ENCODE data around the gene GRM4. TPM values are rescaled to one million over a fixed set of nuclear protein-coding genes. Genes with fewer than 3 reads are reported as not detected.
"Not testable (repeated sequence)": the region's sequence is repeated elsewhere in the genome, so short reads cannot be mapped to it uniquely, and the experiment has no call there.

GRM4 gene
- total and polyA plus RNA-seq, 4 donors, result 2.8 to 22.1 (median 15.2) TPM

DNA sequence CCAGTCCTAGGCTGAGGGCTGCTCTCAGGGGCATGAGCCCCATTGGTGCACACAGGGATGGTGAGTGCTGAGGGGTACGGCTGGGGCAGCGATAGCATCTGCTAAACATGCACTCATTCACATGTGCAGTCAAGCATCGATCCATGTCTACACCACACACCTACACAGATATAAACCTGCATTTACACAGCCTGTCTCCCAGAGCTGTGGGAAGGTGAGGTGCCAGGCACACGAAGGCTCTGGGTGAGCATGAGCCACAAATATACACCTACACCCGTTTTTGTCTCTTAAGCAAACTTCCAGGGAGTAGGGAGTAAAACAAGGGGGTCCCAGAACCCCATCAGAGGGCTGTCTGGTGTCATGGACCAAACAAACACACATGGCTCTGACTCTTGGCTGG lies 99.3 kb downstream of the GRM4 start:
- Histone ChIP-seq H3K36me3 (ENCODE audit: control insufficient read depth, insufficient read depth, low read length) (no peaks in the 10 kb centered on the region), H3K4me3 (ENCODE audit: low read depth, low read length) (no peak overlapping the region), H3K27me3 (ENCODE audit: control insufficient read depth, insufficient read depth, low read length) (no peaks in the 10 kb centered on the region), H3K27ac (ENCODE audit: low read depth, low read length) (no peak overlapping the region), H3K4me1 (ENCODE audit: control insufficient read depth, insufficient read depth, low read length) (peaks cover 30% of the 10 kb centered on the region), H3K9me3 (ENCODE audit: control insufficient read depth, insufficient read depth, low read length) (no peaks in the 10 kb centered on the region)
- no CpG with 5 or more reads among the region's 5 CpGs for WGBS (ENCODE audit: insufficient coverage)
- DNase-seq (ENCODE audit: low read depth in 4 of 6, low spot score in 6 of 6), result no peak

DNA sequence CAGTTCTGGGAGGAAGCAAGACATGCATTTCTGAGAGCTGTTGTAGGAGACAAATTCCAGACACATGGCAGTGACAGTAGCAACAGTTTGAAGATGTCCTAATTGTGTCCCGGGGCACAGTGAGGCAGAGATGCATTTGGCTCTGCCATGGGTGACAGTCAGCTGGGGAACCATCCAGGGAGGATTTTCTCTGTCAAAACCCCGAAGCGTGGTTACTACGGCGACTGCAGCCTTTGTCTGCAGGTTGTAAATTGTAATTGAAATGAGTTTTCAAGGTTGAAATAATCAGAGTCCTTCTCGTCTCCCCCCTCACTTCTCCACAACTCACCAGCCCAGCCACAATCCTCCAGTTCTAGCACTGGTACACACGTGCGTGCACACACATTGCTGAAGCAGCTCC lies 100.1 kb downstream of the GRM4 start:
- Histone ChIP-seq H3K9me3 (ENCODE audit: control insufficient read depth, insufficient read depth, low read length) (no peaks in the 10 kb centered on the region), H3K27me3 (ENCODE audit: control insufficient read depth, insufficient read depth, low read length) (no peaks in the 10 kb centered on the region), H3K36me3 (ENCODE audit: control insufficient read depth, insufficient read depth, low read length) (no peaks in the 10 kb centered on the region), H3K4me3 (ENCODE audit: low read depth, low read length) (no peak overlapping the region), H3K4me1 (ENCODE audit: control insufficient read depth, insufficient read depth, low read length) (peaks cover 30% of the 10 kb centered on the region), H3K27ac (ENCODE audit: low read depth, low read length) (no peak overlapping the region)
- WGBS (ENCODE audit: insufficient coverage), result 18% methylated on average over 4 of the region's 8 CpGs
- DNase-seq (ENCODE audit: low read depth in 4 of 6, low spot score in 6 of 6), result peak in 2 of 6 donors; percentile 17 to 62

GRCh38 chr6:34044945-34045595 lies 100.8 kb downstream of the GRM4 start:
- Histone ChIP-seq H3K4me3 (ENCODE audit: low read depth, low read length) (no peak overlapping the region), H3K36me3 (ENCODE audit: control insufficient read depth, insufficient read depth, low read length) (peaks cover 6% of the 10 kb centered on the region)
- 84% methylated on average over 10 of the region's 13 CpGs for WGBS (ENCODE audit: insufficient coverage)

GRCh38 chr6:34043359-34043758 lies 102.5 kb downstream of the GRM4 start:
- Histone ChIP-seq H3K4me3 (ENCODE audit: low read depth, low read length) (no peak overlapping the region), H3K4me1 (ENCODE audit: control insufficient read depth, insufficient read depth, low read length) (peaks cover 30% of the 10 kb centered on the region), H3K27me3 (ENCODE audit: control insufficient read depth, insufficient read depth, low read length) (no peaks in the 10 kb centered on the region), H3K36me3 (ENCODE audit: control insufficient read depth, insufficient read depth, low read length) (peaks cover 6% of the 10 kb centered on the region), H3K9me3 (ENCODE audit: control insufficient read depth, insufficient read depth, low read length) (no peaks in the 10 kb centered on the region), H3K27ac (ENCODE audit: low read depth, low read length) (no peak overlapping the region)
- WGBS (ENCODE audit: insufficient coverage), result 74% methylated on average over 3 of the region's 8 CpGs
- no peak for DNase-seq (ENCODE audit: low read depth in 4 of 6, low spot score in 6 of 6)

More at GRCh38 chr6:34044945-34045595, 100.8 kb downstream of the GRM4 start:
- peaks cover 30% of the 10 kb centered on the region for H3K4me1 ChIP-seq (ENCODE audit: control insufficient read depth, insufficient read depth, low read length)
- no peaks in the 10 kb centered on the region for H3K9me3 ChIP-seq (ENCODE audit: control insufficient read depth, insufficient read depth, low read length)
- DNase-seq (ENCODE audit: low read depth in 4 of 6, low spot score in 6 of 6), result no peak
- no peaks in the 10 kb centered on the region for H3K27me3 ChIP-seq (ENCODE audit: control insufficient read depth, insufficient read depth, low read length)
- no peak overlapping the region for H3K27ac ChIP-seq (ENCODE audit: low read depth, low read length)

DNA sequence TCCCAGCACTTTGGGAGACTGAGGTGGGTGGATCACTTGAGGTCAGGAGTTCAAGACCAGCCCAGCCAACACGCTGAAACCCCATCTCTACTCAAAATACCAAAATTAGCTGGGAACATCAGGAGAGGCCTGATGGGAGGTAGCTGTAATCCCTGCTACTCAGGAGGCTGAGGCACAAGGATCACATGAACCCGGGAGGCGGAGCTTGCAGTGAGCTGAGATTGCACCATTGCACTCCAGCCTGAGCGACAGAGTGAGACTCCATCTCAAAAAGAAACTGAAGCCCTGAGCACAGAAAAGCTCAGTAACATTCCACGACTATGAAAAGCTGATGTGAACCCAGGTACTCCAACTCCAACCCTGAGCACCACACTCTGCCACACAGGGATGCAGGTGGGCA lies 103.9 kb downstream of the GRM4 start:
- H3K4me3 ChIP-seq (ENCODE audit: low read depth, low read length); H3K27me3 ChIP-seq (ENCODE audit: control insufficient read depth, insufficient read depth, low read length); H3K9me3 ChIP-seq (ENCODE audit: control insufficient read depth, insufficient read depth, low read length); DNase-seq (ENCODE audit: low read depth in 4 of 6, low spot score in 6 of 6); H3K36me3 ChIP-seq (ENCODE audit: control insufficient read depth, insufficient read depth, low read length); H3K27ac ChIP-seq (ENCODE audit: low read depth, low read length): not testable (repeated sequence)
- H3K4me1 ChIP-seq (ENCODE audit: control insufficient read depth, insufficient read depth, low read length), result peaks cover 30% of the 10 kb centered on the region
- WGBS (ENCODE audit: insufficient coverage), result 80% methylated on average over 4 of the region's 5 CpGs

DNA sequence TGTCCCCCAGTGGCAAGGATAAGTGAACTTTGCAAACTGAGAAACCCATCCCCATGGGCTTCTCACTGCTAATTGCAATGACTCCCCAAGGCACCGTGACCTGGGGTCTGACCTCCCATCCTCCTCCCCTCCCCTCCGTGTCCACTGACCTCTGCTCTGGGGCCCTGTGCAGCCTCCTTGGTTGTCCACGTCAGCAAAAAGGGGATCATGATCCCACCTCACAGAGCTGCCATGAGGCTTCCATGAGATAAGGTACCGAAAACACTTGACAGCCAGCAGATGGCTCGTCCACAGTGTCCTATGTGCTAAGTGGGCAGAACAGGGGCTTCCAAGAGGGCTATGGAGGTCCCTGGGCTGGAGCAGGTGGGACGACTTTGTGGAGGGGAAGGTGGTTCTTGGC lies 104.5 kb downstream of the GRM4 start:
- Histone ChIP-seq H3K36me3 (ENCODE audit: control insufficient read depth, insufficient read depth, low read length) (peaks cover 7% of the 10 kb centered on the region), H3K27ac (ENCODE audit: low read depth, low read length) (no peak overlapping the region), H3K4me3 (ENCODE audit: low read depth, low read length) (no peak overlapping the region), H3K4me1 (ENCODE audit: control insufficient read depth, insufficient read depth, low read length) (peaks cover 28% of the 10 kb centered on the region), H3K9me3 (ENCODE audit: control insufficient read depth, insufficient read depth, low read length) (no peaks in the 10 kb centered on the region), H3K27me3 (ENCODE audit: control insufficient read depth, insufficient read depth, low read length) (no peaks in the 10 kb centered on the region)
- no peak for DNase-seq (ENCODE audit: low read depth in 4 of 6, low spot score in 6 of 6)
- WGBS (ENCODE audit: insufficient coverage), result 82% methylated on average over 5 of the region's 6 CpGs

DNA sequence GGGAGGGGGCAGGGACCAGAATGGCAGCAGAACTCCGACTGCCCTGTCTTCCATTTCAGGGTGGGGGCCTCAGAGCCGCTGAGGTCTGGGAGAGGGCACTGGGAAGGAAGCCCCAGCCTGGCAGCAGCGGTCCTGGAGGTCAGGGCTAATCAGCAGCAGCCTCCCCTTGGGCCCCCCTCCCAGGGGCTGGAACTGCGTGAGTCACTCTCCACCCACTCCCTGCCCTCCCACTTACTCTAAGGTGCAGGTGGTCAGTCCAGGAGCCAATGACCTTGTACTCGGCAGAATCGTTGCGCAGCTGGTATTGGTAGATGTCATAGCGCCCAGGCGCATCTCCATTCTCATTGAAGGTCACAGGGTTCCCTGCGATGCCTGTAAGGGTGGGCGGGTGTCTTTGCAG lies 105.9 kb downstream of the GRM4 start:
- Histone ChIP-seq H3K27me3 (ENCODE audit: control insufficient read depth, insufficient read depth, low read length) (no peaks in the 10 kb centered on the region), H3K4me1 (ENCODE audit: control insufficient read depth, insufficient read depth, low read length) (peaks cover 19% of the 10 kb centered on the region), H3K9me3 (ENCODE audit: control insufficient read depth, insufficient read depth, low read length) (no peaks in the 10 kb centered on the region), H3K4me3 (ENCODE audit: low read depth, low read length) (no peak overlapping the region), H3K36me3 (ENCODE audit: control insufficient read depth, insufficient read depth, low read length) (peaks cover 21% of the 10 kb centered on the region), H3K27ac (ENCODE audit: low read depth, low read length) (no peak overlapping the region)
- DNase-seq (ENCODE audit: low read depth in 4 of 6, low spot score in 6 of 6), result no peak
- WGBS (ENCODE audit: insufficient coverage), result 80% methylated on average over 9 of the region's 11 CpGs

- Histone ChIP-seq H3K4me1 (ENCODE audit: control insufficient read depth, insufficient read depth, low read length) (peaks cover 4% of the 10 kb centered on the region), H3K4me3 (ENCODE audit: low read depth, low read length) (no peak overlapping the region), H3K27me3 (ENCODE audit: control insufficient read depth, insufficient read depth, low read length) (no peaks in the 10 kb centered on the region), H3K9me3 (ENCODE audit: control insufficient read depth, insufficient read depth, low read length) (no peaks in the 10 kb centered on the region), H3K36me3 (ENCODE audit: control insufficient read depth, insufficient read depth, low read length) (peaks cover 25% of the 10 kb centered on the region), H3K27ac (ENCODE audit: low read depth, low read length) (no peak overlapping the region)
- WGBS (ENCODE audit: insufficient coverage), result 73% methylated on average over 1 of the region's 3 CpGs
- peak in 1 of 6 donors; percentile 66 for DNase-seq (ENCODE audit: low read depth in 4 of 6, low spot score in 6 of 6)
Observed at GRCh38 chr6:34037151-34037550, 108.7 kb downstream of the GRM4 start.

GRCh38 chr6:34036357-34037069 lies 109.4 kb downstream of the GRM4 start:
- no peaks in the 10 kb centered on the region for H3K9me3 ChIP-seq (ENCODE audit: control insufficient read depth, insufficient read depth, low read length)
- H3K4me3 ChIP-seq (ENCODE audit: low read depth, low read length), result no peak overlapping the region
- H3K36me3 ChIP-seq (ENCODE audit: control insufficient read depth, insufficient read depth, low read length), result peaks cover 25% of the 10 kb centered on the region
- no peak for DNase-seq (ENCODE audit: low read depth in 4 of 6, low spot score in 6 of 6)
- H3K27me3 ChIP-seq (ENCODE audit: control insufficient read depth, insufficient read depth, low read length), result no peaks in the 10 kb centered on the region
- peaks cover 4% of the 10 kb centered on the region for H3K4me1 ChIP-seq (ENCODE audit: control insufficient read depth, insufficient read depth, low read length)
- H3K27ac ChIP-seq (ENCODE audit: low read depth, low read length), result no peak overlapping the region
- WGBS (ENCODE audit: insufficient coverage), result 91% methylated on average over 20 of the region's 20 CpGs
